Activated CD8-positive, alpha-beta memory T cell treated with anti-CD3 and anti-CD28 coated beads, Interleukin-2, amount 50 U/mL, for 24 hours (primary cell): ENCODE measurements around the gene CNPPD1.

ENCODE experiments used
- DNase-seq: peaks from one replicate; pipeline ENCODE4 v3.0.0-alpha.2; 2020; ENCODE audit errors: extremely low read depth

Gene CNPPD1

DNA sequence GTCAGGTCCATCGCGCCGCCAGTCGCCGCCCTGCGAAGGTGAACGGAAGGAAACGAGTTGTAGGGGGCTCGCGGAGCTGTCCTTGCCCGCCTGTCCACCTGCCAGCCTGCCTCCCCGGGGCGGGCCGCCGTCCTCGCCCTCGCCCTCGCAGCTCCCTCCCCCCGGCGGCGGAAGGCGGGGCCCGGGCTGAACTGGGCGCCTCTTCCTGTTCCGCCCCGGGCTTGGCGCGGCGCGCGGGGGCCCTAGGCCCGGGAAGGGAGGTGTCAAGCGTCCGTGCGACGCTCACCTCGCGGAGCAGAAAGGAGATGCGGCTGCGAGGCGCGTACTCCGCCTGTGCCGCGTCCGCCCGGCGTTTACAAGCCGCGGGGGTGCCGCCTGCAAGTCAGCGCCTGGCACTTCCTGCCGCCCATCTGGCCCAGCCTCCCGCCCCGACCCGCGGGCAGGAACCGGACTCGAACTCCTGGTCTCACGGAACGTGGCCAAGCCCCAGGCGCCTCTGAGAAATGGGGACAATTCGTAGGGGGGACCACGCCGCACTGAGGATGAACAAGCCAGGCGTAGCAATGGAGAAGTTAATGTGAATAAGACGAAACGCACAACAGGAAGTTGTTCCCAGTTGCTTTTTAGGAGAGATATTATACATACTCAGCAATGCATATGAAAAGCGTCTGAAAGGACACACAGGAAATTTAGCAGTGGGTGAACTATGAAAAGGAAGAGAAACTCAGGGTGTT is at the start of gene CNPPD1:
Gene CNPPD1, minus strand, starts transcription at position 108 of the 734 bp plus-strand sequence. Its CDS starts 97 bp downstream, at position 11.
- peak; percentile 49 for DNase-seq

GRCh38 chr2:219225350-219225749 is 48.6 kb upstream of the CNPPD1 start:
- no peak for DNase-seq

DNA sequence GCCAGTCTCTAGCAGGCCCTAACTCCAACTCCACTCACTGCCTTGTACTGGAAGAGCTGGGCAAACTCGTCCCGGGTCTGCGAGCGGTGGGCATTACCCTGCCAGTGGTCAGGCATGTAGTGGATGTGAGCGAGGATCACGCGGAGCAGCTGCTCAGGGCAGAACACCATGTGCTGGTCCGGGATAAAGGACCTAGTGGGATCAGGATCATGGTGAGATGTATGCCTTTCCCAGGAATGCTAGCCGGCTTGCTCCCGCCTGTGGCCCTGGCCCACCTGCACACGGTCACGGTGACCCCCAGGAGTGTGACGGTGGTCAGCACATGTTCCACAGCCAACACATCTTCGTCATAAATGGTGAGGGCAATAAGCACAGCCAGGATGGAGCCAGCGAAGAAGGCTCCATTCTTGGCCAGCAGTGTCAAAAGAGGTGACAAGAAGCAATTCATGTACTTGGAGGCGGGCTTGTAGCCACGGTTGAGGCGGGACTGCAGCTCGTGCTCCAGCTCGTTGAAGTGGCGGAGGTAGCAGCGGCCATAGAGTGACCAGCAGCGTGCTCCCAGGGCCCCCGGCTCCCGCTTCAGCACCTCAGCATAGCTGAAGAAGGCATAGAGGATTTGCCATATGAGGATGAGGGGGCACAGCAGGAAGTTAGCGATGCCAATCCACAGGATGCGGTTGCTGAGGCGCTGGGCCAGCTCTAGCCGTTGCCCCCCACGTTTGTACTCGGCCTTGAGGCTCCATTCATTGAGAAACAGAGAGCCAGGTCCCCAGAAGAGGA is 47.3 kb upstream of the CNPPD1 start:
- no peak for DNase-seq

DNA sequence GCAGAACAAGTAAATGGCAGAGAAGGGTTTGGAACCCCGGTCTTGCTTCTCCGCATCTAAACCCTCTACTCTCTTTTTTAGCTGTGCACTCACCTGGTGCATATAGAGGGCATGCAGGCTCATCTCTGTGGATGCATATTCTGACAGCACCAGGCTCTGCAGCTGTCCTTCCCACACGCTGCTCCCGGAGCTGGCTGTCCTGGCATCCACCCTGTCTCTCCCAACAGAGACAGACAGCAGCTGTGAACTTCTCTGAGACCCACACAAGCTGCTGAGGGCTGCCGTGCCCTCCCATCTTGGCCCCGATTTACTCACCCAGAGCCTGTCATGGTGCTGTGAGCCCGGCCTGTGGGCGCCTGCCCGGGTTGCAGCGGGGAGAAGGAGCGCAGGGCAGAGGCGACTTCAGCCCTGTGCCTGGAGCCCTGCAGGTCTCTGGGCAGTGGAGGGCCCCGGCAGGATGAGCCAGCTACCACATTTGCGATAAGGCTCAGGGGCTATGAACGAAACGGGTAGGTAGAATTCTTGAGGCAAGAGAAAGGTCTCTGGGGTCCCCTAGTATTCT is 45.3 kb upstream of the CNPPD1 start:
- no peak for DNase-seq

DNA sequence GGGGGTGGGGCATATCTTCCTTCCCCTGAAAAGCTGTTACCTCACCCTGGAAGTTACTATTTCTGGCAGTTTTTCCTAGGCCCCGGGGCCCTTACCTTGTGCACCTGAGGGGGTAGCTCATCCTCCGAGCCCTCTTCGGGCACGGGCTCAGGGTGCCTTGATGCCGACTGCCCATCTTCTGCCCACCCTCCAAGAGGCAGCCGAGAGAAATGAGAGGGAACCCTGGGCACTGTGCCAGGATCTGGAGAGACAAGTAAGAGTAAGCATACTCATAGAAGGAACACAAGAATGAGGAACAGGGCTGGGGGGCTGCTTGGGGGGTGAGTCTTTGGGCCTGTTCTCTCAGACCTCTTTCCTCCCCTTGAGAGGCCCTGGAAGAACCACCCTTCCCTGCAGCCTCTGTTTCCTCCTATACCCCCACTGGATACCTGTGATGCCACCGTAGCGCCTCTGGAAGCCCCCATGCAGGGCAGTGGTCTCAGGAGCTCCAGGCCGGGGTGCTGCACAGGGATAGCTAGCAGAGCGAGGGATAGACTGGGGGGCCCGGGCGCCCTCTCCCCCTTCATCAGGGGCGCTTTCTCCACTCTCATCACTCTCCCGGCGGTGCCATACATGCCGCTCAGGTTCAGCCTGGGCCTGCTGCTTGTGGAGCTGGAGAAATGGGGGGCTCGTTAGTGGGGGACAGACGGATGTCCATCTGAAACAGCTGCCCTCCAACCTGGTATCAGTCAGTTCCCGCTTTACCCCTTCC is 44.1 kb upstream of the CNPPD1 start:
- no peak for DNase-seq

- DNase-seq: no peak
Measured at GRCh38 chr2:219219784-219220532, 43.2 kb upstream of the CNPPD1 start.

- DNase-seq: peak; percentile 77
Measured at GRCh38 chr2:219218732-219219701, 42.3 kb upstream of the CNPPD1 start, which contains the start of gene ABCB6. Gene ABCB6 (minus strand): TSS chr2:219218958. CDS start chr2:219218673, 285 bp downstream.

DNA sequence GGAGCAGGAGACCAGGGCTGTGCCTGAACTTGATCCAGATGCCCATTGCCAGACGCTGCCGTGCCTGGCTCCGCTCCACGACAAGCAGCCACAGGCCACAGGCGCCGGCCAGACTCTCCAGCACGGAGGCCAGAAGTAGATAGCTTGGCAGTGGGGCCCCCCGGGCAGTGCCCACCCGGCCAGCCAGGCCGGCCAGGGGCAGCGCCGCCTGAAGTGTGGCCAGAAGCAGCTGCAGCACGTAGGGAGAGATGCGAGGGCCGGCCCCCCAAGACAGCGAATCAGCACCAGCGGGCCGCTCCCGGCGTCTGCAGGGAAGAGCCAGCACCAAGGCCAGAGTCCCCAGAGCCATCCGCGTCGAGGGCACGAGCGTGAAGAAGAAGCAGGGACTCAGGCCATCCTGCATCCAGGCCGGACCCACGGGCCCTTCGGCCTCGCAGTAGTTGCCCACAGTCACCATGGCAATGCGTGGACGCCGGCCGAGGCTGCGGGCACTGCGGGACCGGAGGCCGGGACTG is 41.5 kb upstream of the CNPPD1 start:
- no peak for DNase-seq

- no peak for DNase-seq
Measured at GRCh38 chr2:219216535-219216915, 39.8 kb upstream of the CNPPD1 start.

- DNase-seq: no peak
Measured at GRCh38 chr2:219215871-219216534, 39.3 kb upstream of the CNPPD1 start.

GRCh38 chr2:219214786-219215185 is 38.1 kb upstream of the CNPPD1 start:
- DNase-seq: no peak

DNA sequence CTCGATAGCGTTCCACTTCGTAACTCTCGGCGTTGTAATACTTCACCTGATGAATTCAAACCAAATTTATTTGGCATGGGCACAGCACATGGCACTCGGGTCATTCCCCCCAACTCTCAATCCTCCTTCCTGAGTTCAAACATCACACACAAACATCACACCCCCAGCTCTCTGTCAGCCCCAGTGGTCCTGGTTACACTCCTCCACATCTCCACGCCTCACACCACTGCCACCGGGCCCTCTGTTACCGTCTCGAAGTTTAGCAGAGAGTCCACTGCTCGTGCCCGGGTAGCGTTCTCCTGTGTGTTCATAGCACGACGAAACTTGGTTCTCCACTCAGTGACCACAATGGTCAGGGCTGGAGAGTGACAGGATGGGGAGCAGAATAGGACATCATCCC is 37.4 kb upstream of the CNPPD1 start:
- no peak for DNase-seq

GRCh38 chr2:219213486-219214071 is 36.9 kb upstream of the CNPPD1 start:
- no peak for DNase-seq

DNA sequence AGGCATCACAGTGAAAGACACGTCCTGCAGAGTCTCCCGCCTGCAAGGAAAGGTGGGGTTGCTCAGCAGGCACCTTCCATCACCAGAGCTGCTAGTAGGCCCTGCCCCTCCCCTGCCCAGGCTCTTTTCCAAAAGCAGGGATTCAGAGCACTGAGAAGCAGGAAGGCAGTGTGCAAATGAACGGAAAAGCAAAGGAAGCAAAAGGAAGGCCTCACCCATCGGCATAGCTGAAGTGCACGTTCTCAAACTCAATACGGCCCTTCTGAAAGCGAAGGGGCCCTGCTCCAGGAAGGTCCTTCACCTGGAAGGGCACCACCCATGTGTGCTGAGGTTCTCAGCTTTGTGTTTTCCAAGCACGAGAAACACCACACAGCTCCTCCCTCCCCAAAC is 36.3 kb upstream of the CNPPD1 start:
- no peak for DNase-seq

- DNase-seq: no peak
Measured at GRCh38 chr2:219210886-219211362, 34.2 kb upstream of the CNPPD1 start.

DNA sequence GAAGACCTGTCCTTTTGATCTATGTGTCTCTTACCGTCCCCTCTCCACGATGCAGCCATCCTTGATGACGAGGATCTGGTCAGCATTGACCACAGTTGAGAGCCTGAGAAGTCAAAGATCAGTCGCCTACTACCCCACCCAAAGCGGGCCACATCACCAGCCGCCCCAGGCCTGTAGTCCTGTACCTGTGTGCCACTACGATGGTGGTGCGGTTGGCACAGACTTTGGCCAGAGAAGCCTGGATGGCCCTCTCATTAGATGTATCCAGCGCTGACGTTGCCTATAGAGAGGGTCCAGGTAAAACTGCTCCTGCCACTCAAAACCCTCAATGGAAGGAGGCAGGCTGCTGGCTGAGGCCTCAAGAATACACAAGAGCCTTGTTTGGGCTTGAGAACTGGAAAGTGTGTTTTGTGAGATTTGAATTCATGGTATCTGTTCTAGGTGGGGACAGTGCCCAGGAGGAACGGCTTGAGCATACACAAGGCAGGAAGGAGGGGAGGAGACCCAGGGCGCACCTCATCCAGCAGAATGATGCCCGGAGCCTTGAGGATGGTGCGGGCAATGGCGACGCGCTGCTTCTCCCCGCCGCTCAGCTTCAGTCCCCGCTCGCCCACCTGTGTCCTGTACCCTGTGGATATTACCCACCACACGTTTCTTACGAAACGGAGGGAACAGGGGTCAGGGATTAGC is 33.6 kb upstream of the CNPPD1 start:
- DNase-seq: no peak

DNA sequence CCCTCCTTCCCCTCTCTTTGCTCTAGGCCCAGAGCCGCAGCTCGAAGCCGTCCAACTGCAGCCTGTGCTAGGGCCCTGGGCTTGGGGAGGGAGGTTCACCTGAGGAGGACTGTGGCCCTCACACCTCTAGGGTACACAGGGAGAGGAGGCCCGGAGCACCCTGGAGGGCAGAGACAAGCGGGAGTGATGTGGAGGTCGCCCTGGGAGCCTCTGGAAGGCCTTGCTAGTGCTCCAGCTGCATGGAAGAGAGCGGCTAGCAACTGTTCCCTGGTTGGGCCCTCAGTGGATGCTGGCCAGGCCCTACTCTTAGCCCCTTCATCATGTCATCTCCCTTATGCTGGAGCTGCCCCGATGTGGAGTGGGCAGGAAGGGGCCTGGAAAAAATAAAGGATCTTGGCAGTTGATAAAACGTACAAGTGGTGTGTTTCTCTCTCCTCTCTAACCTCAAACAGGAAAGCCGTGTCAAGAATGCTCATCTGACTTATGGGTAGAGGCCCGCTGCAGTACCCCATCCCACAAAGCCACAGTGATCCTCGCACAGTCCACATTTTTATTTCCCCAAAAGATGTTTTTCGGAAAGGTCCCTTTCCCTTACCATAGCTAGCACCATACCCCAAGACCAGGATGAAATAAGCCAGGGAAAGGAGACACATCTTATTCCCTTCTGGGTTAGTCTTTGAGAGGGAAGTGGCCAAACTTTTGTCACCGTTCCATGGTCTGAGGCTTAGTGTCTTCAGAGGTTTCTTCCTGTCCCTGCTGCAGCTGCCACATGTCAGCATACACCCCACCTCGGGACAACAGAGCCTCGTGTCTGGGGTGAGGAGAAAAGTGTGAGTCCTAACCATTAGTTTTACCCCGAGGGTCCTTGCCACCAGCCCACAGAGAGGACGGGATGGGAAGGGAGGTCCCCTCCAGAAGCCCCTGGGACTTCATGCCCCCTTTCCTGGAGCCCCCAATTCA is 32.8 kb upstream of the CNPPD1 start:
- no peak for DNase-seq
